ENCODE results near the gene NCSTN.

- TF ChIP-seq POLR2AphosphoS5 (IDR thresholded peaks at IDR 0.05; ENCODE audit: low read depth, low read length) (no peak), HINFP (CRISPR knock-in tag; IDR thresholded peaks at IDR 0.05; ENCODE audit: low read depth) (no peak)
Measured at GRCh38 chr1:160326418-160326817, 16.8 kb upstream of the NCSTN start.

All from HepG2 (cell line).